GM12874 (cell line): Measurements from ENCODE around the gene RAB40A.

Experiments used
- TF ChIP-seq, protein P1 (sequence below): IDR thresholded peaks from 2 replicates; pipeline ENCODE4 v1.5.1; 2011; ENCODE audit warnings: low read depth, mild to moderate bottlenecking, control low read depth, low read length, moderate library complexity; ENCODE audit not compliant: insufficient read depth

Gene RAB40A

DNA sequence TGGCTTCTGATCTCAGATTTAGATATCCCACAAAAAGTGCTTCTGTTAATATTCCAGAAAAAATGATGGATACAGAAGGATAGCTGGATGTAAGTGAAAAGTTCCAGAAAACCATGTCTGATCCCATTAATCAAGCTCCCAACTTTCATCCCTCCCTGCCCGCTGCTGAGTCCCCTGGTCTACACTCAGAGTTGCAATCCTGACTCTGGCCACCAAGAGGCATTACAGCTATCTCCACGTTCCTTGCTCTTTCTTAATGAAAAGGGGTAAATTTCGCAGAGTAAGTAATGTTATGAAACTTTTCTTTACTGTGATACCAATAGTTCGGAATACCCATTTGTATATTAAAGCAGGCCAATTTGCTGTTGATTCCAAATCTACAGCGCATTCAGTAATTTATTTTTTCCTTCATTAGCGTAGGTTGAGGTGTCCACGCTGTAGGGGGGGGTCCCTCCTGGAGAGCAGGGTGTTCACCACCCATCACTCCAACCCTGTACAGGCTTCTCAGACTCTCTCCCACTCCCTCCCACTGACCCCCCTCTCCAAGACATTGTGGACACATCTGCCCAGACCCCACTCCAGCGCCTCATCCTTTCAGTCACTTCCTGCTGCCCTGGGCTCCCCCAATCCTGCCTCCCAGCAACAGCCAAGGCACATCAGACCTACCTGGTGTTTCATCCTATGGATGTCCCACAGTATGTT is 55.1 kb downstream of the RAB40A start:
- TF ChIP-seq, protein P1, sequence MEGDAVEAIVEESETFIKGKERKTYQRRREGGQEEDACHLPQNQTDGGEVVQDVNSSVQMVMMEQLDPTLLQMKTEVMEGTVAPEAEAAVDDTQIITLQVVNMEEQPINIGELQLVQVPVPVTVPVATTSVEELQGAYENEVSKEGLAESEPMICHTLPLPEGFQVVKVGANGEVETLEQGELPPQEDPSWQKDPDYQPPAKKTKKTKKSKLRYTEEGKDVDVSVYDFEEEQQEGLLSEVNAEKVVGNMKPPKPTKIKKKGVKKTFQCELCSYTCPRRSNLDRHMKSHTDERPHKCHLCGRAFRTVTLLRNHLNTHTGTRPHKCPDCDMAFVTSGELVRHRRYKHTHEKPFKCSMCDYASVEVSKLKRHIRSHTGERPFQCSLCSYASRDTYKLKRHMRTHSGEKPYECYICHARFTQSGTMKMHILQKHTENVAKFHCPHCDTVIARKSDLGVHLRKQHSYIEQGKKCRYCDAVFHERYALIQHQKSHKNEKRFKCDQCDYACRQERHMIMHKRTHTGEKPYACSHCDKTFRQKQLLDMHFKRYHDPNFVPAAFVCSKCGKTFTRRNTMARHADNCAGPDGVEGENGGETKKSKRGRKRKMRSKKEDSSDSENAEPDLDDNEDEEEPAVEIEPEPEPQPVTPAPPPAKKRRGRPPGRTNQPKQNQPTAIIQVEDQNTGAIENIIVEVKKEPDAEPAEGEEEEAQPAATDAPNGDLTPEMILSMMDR: peak; percentile 41; the same call in 1 of the 2 replicates

DNA sequence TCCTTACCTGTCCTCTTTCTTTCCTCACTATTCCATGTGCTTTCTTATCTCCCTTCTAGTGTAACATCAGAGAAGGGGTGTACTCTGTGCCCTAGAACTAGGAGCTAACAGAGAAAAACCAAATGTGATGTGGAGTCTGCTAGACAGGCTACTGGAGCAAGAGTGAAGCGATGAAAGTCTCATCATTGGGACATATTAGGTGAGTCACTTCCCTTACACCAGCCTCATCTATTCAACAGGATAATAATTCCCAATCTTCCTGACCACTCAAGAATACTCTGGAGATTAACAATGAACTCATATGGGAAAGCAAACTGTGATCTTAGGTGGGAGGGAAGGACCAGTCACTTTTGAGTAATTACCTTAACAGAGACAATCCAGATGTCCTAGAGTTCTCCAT is 58.1 kb downstream of the RAB40A start:
- TF ChIP-seq, protein P1: no peak

DNA sequence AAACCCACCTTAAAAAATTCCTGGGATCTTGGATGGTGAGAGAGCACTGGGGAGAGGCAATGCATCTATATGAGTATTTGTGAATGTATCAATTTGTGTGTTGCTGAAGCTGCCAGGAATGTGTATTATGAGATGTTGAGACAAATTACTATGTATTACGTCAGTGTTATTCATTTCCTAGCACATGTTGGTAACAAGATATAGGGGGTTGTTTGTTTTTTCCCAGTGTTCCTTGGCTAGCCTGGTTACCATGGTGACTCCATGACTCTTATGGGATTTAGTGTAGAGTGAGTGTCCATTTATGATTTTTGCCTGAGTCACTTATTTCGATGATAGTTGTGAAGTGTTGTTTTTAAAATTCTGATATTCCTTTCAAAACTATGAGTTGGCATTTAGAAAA is 65.6 kb downstream of the RAB40A start:
- TF ChIP-seq, protein P1: no peak
